HG02623 (cell line): ENCODE results near the gene PYY.

Experiments used
- ATAC-seq: cut with Tn5 transposase; IDR thresholded peaks from one replicate; pipeline ENCODE4 v1.9.1; 2021; ENCODE audit warnings: moderate library complexity; ENCODE audit not compliant: unreplicated experiment

Gene PYY

GRCh38 chr17:43917348-43918025, 36.3 kb downstream of the PYY start:
- ATAC-seq = no peak

- no peak for ATAC-seq
Measured at GRCh38 chr17:43917016-43917347, 36.8 kb downstream of the PYY start.

- no peak for ATAC-seq
Measured at GRCh38 chr17:43916385-43916784, 37.4 kb downstream of the PYY start.

DNA sequence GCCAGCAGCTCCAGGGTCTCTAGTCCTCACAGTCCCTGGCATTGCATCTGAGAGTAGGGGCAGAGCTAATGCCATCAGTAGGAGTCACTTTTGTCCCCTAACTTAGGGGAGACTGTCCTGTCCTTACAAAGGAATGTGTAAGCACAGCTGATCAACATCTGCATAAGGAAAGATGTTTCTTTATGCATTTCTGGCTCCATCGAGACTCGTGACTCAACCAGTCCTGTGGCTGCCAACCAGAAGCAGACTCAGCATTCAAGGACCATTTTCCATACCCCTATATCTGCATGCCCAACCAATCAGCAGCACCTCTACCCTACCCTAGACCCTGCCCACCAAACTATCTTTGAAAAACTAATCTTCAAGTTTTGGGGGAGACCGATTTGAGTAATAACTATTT, 38.2 kb downstream of the PYY start:
- ATAC-seq = no peak

DNA sequence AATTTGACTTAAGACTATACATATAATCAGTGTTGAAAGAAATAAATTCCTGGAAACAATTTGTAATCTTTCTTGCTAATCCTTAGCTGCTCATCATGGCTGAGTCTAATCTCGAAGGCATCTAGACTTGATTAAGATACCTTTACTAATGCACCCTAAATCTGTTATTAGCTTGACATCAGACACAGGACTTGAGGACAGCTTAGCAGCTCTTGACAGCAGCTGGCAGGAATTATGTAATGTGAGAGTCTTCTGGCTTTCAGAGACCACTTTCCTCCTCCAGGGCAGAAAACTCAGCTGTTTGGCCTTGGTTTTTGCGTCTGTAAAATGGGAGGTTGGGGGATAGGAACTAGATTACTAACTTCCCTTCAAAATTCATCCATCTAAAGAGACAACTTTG, 39.3 kb downstream of the PYY start:
- no peak for ATAC-seq

DNA sequence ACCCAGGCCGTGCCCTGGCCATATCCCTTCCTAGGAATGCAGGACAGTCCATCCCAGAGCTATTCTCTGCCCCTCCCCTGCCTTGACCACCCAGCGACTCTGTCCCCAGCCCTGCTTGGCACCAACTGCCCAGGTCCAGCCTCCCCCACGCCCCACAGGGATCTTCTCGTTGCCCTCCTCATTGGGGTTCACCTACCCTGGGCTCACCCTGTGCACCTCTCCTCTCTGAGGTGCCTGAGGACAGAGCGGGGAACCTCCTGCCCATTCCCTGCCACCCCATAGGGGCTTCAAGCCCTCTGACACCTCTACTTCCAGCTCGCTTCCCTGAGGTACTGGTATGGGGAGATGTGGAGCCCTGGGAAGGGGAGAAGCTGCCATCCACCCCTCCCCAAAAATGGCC, 40.2 kb downstream of the PYY start:
- ATAC-seq = no peak

GRCh38 chr17:43912635-43913304, 41.0 kb downstream of the PYY start:
- no peak for ATAC-seq

- no peak for ATAC-seq
Measured at GRCh38 chr17:43911904-43912303, 41.8 kb downstream of the PYY start.

GRCh38 chr17:43909537-43910231, 44.1 kb downstream of the PYY start:
- ATAC-seq = no peak

DNA sequence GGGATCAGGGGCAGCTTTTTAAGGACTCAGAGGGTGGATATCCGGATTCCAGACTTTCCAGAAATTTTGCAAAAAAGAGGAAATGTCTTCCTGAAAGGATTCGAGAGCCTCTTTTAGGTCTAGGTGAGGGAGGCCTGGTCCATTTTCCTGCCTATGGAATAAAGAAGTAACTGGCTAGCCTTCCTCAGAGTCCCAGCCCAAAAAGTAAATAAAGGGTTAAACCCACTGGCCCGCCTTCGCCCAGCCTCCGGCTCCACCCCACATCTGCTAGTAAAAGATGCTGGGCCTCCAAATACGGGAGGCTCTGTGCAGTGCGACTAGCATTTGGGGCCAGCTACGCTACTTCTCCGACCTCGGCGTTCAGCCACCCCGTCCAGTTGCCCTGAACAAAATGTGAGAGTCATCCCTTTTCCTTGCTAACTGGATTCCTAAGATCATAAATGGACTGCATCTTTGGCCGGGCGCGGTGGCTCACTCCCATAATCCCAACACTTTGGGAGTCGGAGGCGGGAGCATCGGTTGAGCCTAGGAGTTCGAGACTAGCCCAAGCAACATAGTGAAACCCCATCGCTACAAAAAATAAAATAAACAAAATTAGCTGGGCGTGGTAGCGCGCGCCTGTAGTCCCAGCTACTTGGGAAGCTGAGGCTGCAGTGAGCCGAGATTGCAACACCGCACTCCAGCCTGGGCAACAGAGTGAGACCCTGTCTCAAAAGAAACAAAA, 45.6 kb downstream of the PYY start:
- ATAC-seq = no peak

GRCh38 chr17:43907425-43907981, 46.2 kb downstream of the PYY start, which contains the start of gene MPP2:
TSS of gene MPP2 (minus strand) at chr17:43907536. CDS start at chr17:43904460, 3,076 bp downstream.
- no peak for ATAC-seq

- no peak for ATAC-seq
Measured at GRCh38 chr17:43906951-43907424, 46.8 kb downstream of the PYY start.

- no peak for ATAC-seq
Measured at GRCh38 chr17:43905985-43906852, 47.5 kb downstream of the PYY start.

- ATAC-seq = no peak
Measured at GRCh38 chr17:43905400-43905984, 48.2 kb downstream of the PYY start.
